AG09309 (cell line): ENCODE measurements around the gene OOSP1.
"Not testable (repeated sequence)": the region's sequence is repeated elsewhere in the genome, so short reads cannot be mapped to it uniquely, and the experiment has no call there.

ENCODE experiments used
- DNase-seq: peaks from one replicate; pipeline ENCODE4 v3.0.0-alpha.2; 2010; ENCODE audit warnings: low read depth
- H3K4me3 ChIP-seq: 2 replicates; pipeline ENCODE4 v1.5.1; 2011; ENCODE audit warnings: mild to moderate bottlenecking, low read depth, low read length, moderate library complexity; ENCODE audit not compliant: control insufficient read depth
- TF ChIP-seq, protein P1 (sequence below): IDR thresholded peaks from 2 replicates; pipeline ENCODE4 v1.5.1; 2011; ENCODE audit warnings: mild to moderate bottlenecking, low read depth, low read length, inconsistent platforms; ENCODE audit not compliant: insufficient read depth, control insufficient read depth; ENCODE audit errors: missing control alignments

OOSP1 gene

DNA sequence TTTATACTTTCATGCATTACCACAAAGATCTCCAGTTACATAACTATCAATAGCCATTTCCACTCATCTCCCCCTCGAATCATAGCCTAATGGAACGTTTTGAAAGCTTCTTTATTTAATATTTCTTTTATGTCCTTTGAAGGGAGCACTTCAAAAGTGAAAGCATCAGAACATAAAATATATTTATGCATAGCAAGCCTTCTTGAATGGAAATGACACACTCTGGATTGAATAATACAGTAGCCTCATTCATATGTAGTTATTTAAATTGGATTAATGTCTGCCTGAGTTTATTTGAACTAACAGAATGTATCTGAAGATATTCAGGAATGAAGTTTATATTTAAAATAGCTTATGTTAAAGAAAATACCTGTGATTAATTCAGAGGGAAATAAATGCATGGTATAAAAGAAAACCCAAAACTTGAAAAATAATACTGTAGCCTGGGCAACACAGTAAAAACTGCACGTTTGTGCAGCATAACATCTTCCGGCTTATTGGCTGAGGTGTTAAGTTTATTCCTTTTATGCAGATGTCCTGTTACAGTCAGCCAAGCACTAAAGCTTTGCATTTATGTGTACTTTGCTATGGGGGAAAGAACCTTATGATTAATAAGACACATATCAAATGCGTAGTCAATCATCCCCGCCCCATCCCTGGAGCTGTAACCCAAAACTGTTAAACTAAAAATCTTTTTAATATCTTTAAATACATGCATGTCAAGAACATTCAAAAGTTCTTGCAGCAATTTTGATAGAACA lies 37.7 kb upstream of the OOSP1 start:
- no peak overlapping the region for H3K4me3 ChIP-seq
- DNase-seq = no peak
- TF ChIP-seq, protein P1, sequence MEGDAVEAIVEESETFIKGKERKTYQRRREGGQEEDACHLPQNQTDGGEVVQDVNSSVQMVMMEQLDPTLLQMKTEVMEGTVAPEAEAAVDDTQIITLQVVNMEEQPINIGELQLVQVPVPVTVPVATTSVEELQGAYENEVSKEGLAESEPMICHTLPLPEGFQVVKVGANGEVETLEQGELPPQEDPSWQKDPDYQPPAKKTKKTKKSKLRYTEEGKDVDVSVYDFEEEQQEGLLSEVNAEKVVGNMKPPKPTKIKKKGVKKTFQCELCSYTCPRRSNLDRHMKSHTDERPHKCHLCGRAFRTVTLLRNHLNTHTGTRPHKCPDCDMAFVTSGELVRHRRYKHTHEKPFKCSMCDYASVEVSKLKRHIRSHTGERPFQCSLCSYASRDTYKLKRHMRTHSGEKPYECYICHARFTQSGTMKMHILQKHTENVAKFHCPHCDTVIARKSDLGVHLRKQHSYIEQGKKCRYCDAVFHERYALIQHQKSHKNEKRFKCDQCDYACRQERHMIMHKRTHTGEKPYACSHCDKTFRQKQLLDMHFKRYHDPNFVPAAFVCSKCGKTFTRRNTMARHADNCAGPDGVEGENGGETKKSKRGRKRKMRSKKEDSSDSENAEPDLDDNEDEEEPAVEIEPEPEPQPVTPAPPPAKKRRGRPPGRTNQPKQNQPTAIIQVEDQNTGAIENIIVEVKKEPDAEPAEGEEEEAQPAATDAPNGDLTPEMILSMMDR = no peak

DNA sequence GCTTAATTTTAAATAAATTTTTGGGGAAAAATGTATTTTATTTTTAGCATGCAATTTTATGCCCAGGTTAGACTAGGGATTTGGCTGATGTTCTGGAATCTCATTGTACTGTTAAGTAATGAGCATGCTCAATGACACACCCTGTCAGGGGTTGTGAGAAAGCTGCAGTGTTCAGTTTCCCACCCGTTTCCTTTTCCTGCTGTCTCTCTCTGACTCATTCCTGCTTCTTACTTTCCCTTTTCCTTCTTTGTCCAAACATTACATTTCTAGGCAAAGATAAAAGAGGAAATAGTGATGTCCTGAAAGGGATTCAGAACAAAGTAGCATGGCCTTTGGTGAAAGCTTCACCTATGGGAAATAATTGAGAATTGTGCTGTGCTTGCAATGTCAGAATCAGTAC lies 36.9 kb upstream of the OOSP1 start:
- H3K4me3 ChIP-seq = no peak overlapping the region
- no peak for DNase-seq
- TF ChIP-seq, protein P1 = no peak

DNA sequence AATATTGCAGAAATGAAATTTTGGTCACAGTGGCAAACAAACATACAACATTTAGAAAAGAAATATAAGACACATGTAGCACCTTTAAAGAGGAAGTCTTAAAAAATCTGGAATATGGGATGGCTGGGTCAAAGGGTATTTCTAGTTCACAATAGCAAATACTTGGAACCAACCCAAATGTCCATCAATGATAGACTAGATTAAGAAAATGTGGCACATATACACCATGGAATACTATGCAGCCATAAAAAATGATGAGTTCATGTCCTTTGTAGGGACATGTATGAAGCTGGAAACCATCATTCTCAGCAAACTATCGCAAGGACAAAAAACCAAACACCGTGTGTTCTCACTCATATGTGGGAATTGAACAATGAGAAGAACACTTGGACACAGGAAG lies 34.7 kb upstream of the OOSP1 start:
- DNase-seq, H3K4me3 ChIP-seq: not testable (repeated sequence)

DNA sequence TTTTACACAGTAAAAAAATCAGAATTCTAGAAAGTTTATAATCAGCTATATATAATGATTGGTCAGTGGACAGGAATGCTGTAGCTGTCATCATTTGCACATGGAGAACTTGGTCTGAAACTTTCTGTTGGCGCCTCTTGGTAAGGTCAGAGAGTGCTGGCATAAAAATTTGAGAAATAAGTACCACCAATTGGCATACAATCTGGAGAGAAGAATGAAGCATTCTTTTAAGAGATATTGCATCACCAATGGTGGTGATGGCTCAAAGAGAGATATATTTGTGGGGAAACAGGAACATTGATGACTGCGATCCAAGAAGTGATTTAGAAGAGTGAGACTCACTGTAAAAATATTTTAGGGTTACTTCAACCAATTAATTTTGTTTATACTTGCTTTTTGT lies 19.8 kb upstream of the OOSP1 start:
- no peak for DNase-seq
- H3K4me3 ChIP-seq = no peak overlapping the region
- TF ChIP-seq, protein P1 = no peak

DNA sequence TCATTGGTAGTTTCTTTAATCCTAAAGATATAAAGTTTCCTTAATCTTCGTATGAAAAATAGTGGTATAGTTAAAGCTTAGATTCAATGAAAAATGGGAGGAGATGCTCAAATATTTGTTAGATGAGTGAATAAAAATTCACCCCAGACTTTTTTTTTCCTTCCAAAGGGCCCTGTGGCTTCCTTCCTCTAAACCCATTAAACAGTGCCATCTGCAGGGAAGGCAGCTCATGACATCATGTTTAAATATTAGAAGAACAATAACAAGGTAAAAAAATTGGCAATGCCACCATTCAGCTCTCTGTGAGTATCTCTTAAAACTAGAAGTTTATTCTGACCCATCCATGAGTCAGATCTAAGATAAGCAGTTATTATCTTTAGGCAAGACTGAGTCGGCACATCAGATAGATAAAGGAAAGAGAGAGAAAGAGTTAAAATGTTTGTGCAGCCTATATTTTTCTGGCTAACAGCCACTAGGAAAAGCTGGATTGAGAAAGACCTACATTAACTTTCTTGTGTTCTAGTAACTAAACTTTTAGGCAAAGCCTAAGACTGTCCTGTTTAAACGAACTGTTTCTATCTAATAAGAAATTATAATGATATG lies 19.1 kb upstream of the OOSP1 start:
- DNase-seq = no peak
- TF ChIP-seq, protein P1 = peak; percentile 34
- H3K4me3 ChIP-seq = no peak overlapping the region

DNA sequence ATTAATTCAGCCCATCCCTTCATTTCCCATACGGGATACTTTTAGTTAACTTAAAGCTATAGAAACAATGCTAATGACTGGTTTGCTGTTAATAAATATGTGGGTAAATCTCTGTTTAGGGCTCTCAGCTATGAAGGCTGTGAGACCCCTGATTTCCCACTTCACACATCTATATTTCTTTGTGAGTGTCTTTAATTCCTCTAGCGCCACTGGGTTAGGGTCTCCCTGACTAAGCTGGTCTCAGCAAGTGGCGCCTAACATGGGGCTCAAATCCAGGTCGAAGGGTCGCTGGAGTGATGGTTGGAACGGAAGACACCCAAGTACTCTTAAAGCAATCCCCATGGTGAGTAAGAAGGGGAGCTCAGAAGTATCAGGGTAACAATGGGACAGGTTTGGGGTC lies 14.4 kb upstream of the OOSP1 start:
- DNase-seq = no peak
- H3K4me3 ChIP-seq = no peak overlapping the region
- TF ChIP-seq, protein P1 = no peak

DNA sequence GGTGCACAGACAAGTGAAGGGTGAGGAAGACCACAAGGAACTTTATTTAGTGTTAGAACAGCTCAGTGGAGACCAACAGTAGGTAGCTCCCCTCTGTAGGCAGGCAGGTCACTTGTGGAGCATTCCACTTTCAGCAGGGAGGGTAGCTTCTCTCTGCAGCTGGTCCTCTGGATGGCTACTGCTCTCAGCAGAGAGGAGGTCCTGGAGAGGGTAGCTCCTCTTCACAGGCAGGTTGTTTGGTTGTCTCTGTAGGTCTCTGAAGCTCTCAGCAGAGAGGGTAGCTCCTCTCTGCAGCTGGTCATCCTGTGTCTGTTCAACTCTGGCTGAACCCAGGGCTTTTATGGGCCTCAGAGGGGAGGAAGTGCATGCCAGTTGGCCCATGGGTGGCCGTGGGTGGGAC lies 6.5 kb upstream of the OOSP1 start:
- no peak overlapping the region for H3K4me3 ChIP-seq
- DNase-seq = no peak
- TF ChIP-seq, protein P1 = no peak
